Right lobe of liver (tissue), 6 donors: ENCODE results near the gene LYPLAL1. TPM values are rescaled to one million over a fixed set of nuclear protein-coding genes. Genes with fewer than 3 reads are reported as not detected.

ENCODE experiments used
- ATAC-seq, 4 donors: fragments of 200-7000 bp; cut with Tn5 transposase; one replicate each; pipeline ENCODE4 v1.9.1; 2020; ENCODE audit warnings: mild to moderate bottlenecking in 4 of 4, moderate library complexity in 4 of 4
- DNase-seq, 3 donors: peaks; one replicate each; pipeline ENCODE4 v3.0.0-alpha.2; 2020
- H3K27ac ChIP-seq, 3 donors: fragments of 200-600 bp; one replicate each; pipeline ENCODE4 v1.8.0; 2022
- H3K27me3 ChIP-seq, 2 donors: fragments of 200-600 bp; one replicate each; pipeline ENCODE4 v1.8.0; 2022
- H3K36me3 ChIP-seq, 4 donors: fragments of 200-600 bp; sonication (generic) in 1 of 4; one replicate each; pipeline versions ENCODE4 v1.5.1 to v1.8.0; 2017 to 2022; ENCODE audit warnings: control low read depth in 1 of 4
- H3K4me1 ChIP-seq, 4 donors: fragments of 200-600 bp; sonication (generic) in 1 of 4; one replicate each; pipeline versions ENCODE4 v1.5.1 to v1.8.0; 2017 to 2022; ENCODE audit warnings: control low read depth in 1 of 4
- H3K4me3 ChIP-seq, 3 donors: fragments of 200-600 bp; one replicate each; pipeline ENCODE4 v1.8.0; 2022
- H3K9me3 ChIP-seq, 4 donors: fragments of 200-600 bp; sonication (generic) in 1 of 4; one replicate each; pipeline versions ENCODE4 v1.5.1 to v1.8.0; 2017 to 2022; ENCODE audit warnings: control low read depth in 1 of 4
- CTCF ChIP-seq, 4 donors: fragments of 200-600 bp in 3 of 4; fragments of 450-650 bp in 1 of 4; IDR thresholded peaks; one replicate each; pipeline versions ENCODE4 v1.5.1 to v1.8.0; 2016 to 2022; ENCODE audit warnings: antibody characterized with exemption in 4 of 4, mild to moderate bottlenecking in 2 of 4
- POLR2A ChIP-seq: fragments of 450-650 bp; IDR thresholded peaks from one replicate; pipeline ENCODE4 v1.6.1; 2017; ENCODE audit warnings: antibody characterized with exemption, mild to moderate bottlenecking
- WGBS: methylation state at CpG from one replicate; pipeline ENCODE4 v1.1.6; 2018; ENCODE audit warnings: low coverage, low lambda C conversion rate; ENCODE audit not compliant: insufficient coverage; ENCODE audit errors: missing lambda C conversion rate; 5-methylcytosine and 5-hydroxymethylcytosine counted together
- intact Hi-C, 2 donors: fragments of 100-400 bp; cut with DNase I; formaldehyde crosslinking; loops; one replicate each; pipeline versions ENCODE4 v1.11.2 to v1.14.1; 2022
- total RNA-seq, 6 experiments: library from RNA; depleted of rRNA in 2 of 6; stranded (reverse); fragments of >200 nt in 2 of 6; fragmentation: NEBNext Ultra II Directional in 3 of 6; extraction: Animal tissue kit (Norgen Biotek cat#: 25700) in 3 of 6; gene quantifications; one replicate each; pipeline versions ENCODE4 v1.1.0 to v1.2.4, GENCODE V29; 2016 to 2023
- donor health status: DM: no; HTN: yes; CAD: no.
- donor health status: DM: no; HTN: no; CAD: no.
- donor health status: DM: no; HTN: no; CAD: no.
- donor health status: DM: no; HTN: yes; CAD: no.
- donor health status: DM: no; HTN: yes; CAD: no.

The LYPLAL1 gene
- total RNA-seq, 6 experiments from 2014 or later: 16.5 to 33.6 (median 22.2) TPM

- Histone ChIP-seq H3K27ac (no peak overlapping the region), H3K4me1 (peaks cover 0 to 29% (median 10%) of the 10 kb centered on the region in 4 donors)
Observed at GRCh38 chr1:219177363-219177762, 3.7 kb downstream of the LYPLAL1 start.

GRCh38 chr1:219177940-219178339, 4.3 kb downstream of the LYPLAL1 start:
- TF ChIP-seq POLR2A (no peak), CTCF (IDR thresholded peaks at IDR 0.05) (no peak)
- Histone ChIP-seq H3K27me3 (no peaks in the 10 kb centered on the region), H3K4me1 (peaks cover 0 to 29% (median 10%) of the 10 kb centered on the region in 4 donors), H3K9me3 (no peaks in the 10 kb centered on the region), H3K4me3 (no peak overlapping the region), H3K36me3 (no peaks in the 10 kb centered on the region), H3K27ac (no peak overlapping the region)
- ATAC-seq (no peak), DNase-seq (no peak)
- 83% methylated on average over 1 of the region's 1 CpG for WGBS
- intact Hi-C loops: no loop called here

More at GRCh38 chr1:219177363-219177762, 3.7 kb downstream of the LYPLAL1 start:
- DNase-seq (no peak), ATAC-seq (peak in 1 of 4 donors; percentile 23)
- H3K36me3 ChIP-seq: no peaks in the 10 kb centered on the region
- intact Hi-C loops: no loop called here
- H3K4me3 ChIP-seq: no peak overlapping the region
- 54% methylated on average over 3 of the region's 3 CpGs for WGBS
- H3K9me3 ChIP-seq: no peaks in the 10 kb centered on the region
- TF ChIP-seq POLR2A: no peak
- TF ChIP-seq CTCF (IDR thresholded peaks at IDR 0.05): no peak
- no peaks in the 10 kb centered on the region for H3K27me3 ChIP-seq

DNA sequence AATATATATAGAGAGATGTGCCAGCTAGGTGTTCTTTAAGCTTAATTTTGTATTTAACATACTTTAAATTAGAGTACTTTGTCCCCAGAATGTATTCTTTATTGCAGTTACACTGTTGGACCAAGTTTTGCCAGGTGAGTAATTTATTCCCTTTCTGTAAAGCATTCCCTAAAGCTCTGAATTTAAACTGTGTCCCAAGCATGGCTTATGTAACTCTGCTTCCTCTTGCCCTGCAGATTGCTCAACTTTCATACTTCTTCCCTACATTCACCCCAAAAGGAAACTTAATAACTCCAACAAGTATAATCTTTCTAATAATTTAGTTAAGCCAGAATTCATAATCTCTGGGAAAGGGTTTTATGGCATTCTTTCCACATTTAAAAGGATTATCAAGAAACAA, 5.6 kb downstream of the LYPLAL1 start:
- intact Hi-C loops: no loop called here
- ATAC-seq: peak; percentile 45 to 62 (median 58)
- no peaks in the 10 kb centered on the region for H3K36me3 ChIP-seq
- H3K4me1 ChIP-seq: peaks cover 0 to 27% (median 13%) of the 10 kb centered on the region in 4 donors
- H3K27me3 ChIP-seq: no peaks in the 10 kb centered on the region
- peak overlapping the region in 1 of 3 donors; percentile 9 for H3K27ac ChIP-seq
- no peaks in the 10 kb centered on the region for H3K9me3 ChIP-seq
- TF ChIP-seq POLR2A (no peak), CTCF (IDR thresholded peaks at IDR 0.05) (no peak)
- no peak overlapping the region for H3K4me3 ChIP-seq
- no peak for DNase-seq

GRCh38 chr1:219184337-219184736, 10.7 kb downstream of the LYPLAL1 start:
- no peak overlapping the region for H3K27ac ChIP-seq
- no peak for TF ChIP-seq CTCF (IDR thresholded peaks at IDR 0.05)
- TF ChIP-seq POLR2A: no peak
- 50% methylated on average over 1 of the region's 1 CpG for WGBS
- intact Hi-C loops: no loop called here
- H3K27me3 ChIP-seq: no peaks in the 10 kb centered on the region
- H3K9me3 ChIP-seq: no peaks in the 10 kb centered on the region
- DNase-seq (no peak), ATAC-seq (no peak)
- peaks cover 0 to 29% (median 5%) of the 10 kb centered on the region in 4 donors for H3K4me1 ChIP-seq
- H3K36me3 ChIP-seq: no peaks in the 10 kb centered on the region
- no peak overlapping the region for H3K4me3 ChIP-seq
